ENCODE measurements around the gene MYCN.
"Not testable (repeated sequence)": the region's sequence is repeated elsewhere in the genome, so short reads cannot be mapped to it uniquely, and the experiment has no call there.

Gene MYCN

DNA sequence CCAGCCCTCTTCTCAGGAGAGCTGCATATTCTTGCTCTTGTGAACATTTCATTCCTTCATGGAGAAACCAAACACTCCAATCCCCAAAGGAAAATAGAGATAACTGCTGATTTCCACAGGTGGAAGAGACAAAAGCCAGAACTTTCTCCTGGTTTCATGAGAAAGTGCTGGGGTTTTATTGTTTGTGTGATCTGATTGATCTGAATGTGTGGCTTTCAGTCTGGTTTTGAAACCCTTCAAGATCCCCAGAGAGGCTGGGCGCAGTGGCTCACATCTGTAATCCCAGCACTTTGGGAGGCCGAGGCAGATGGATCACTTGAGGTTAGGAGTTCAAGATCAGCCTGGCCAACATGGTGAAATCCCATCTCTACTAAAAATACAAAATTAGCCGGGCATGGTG is 11.3 kb upstream of the MYCN start:
- not testable (repeated sequence) for H3K23ac ChIP-seq (ENCODE audit: low read length in 2 of 2); H4K91ac ChIP-seq (ENCODE audit: low read length); H2BK15ac ChIP-seq (ENCODE audit: low read depth, poor library complexity, severe bottlenecking); H3K79me1 ChIP-seq (replicated peaks; ENCODE audit: low read length, poor library complexity, severe bottlenecking); H3K9me3 ChIP-seq (ENCODE audit: control insufficient read depth, low read length); H3K18ac ChIP-seq (ENCODE audit: low read depth in 1 of 2, low read length in 2 of 2); H2BK5ac ChIP-seq (ENCODE audit: low read depth, low read length, poor library complexity, severe bottlenecking); H2AFZ ChIP-seq (ENCODE audit: low read depth, low read length); H3K14ac ChIP-seq (ENCODE audit: low read length in 2 of 2); DNase-seq; H3K36me3 ChIP-seq (ENCODE audit: control insufficient read depth in 1 of 2, insufficient read depth in 2 of 2, low read depth in 1 of 2, low read length in 2 of 2); H3K27ac ChIP-seq (ENCODE audit: low read length, poor library complexity, severe bottlenecking); H3K4me1 ChIP-seq (ENCODE audit: control insufficient read depth, insufficient read depth, low read depth, low read length); H2BK120ac ChIP-seq (ENCODE audit: low read depth, low read length); H3K4me2 ChIP-seq (ENCODE audit: low read length, poor library complexity, severe bottlenecking); H3K4ac ChIP-seq (ENCODE audit: low read depth in 1 of 2, low read length in 2 of 2); H2AK5ac ChIP-seq (ENCODE audit: low read length, severe bottlenecking); H3K4me3 ChIP-seq (ENCODE audit: insufficient read depth in 1 of 2, low read depth in 1 of 2, low read length in 2 of 2); H3K9ac ChIP-seq (ENCODE audit: low read length); H2BK12ac ChIP-seq (ENCODE audit: low read length in 2 of 2); H4K8ac ChIP-seq (ENCODE audit: low read length)
- peaks cover 8 to 12% of the 10 kb centered on the region in 2 experiments for H3K27me3 ChIP-seq (ENCODE audit: control insufficient read depth in 1 of 2, insufficient read depth in 1 of 2, low read length in 2 of 2)
- WGBS: 74% methylated on average over 3 of the region's 3 CpGs

DNA sequence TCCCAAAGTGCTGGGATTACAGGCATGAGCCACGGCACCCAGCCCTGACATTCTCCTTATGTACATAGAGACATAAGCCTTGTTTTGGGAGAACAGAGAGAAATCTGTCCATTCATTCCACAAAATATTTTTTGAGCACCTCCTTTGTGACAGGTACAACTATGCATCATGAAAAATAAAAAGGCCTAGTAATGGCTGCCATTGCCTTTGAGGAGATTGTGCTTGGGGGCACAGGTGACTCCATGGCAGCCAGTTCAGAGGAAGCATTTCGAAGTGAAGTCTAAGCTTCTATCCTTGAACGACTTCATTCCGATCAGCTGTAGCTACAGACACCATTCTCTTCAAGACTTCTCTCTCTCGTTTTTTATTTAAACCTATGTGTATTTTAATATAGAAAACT is 10.5 kb upstream of the MYCN start:
- Histone ChIP-seq H3K4me1 (ENCODE audit: control insufficient read depth, insufficient read depth, low read depth, low read length) (no peaks in the 10 kb centered on the region), H2AK5ac (ENCODE audit: low read length, severe bottlenecking) (no peak overlapping the region), H3K4me3 (ENCODE audit: insufficient read depth in 1 of 2, low read depth in 1 of 2, low read length in 2 of 2) (no peak overlapping the region), H3K9me3 (ENCODE audit: control insufficient read depth, low read length) (no peaks in the 10 kb centered on the region), H3K14ac (ENCODE audit: low read length in 2 of 2) (no peak overlapping the region), H3K27me3 (ENCODE audit: control insufficient read depth in 1 of 2, insufficient read depth in 1 of 2, low read length in 2 of 2) (peaks cover 10 to 11% of the 10 kb centered on the region in 2 experiments), H3K79me1 (replicated peaks; ENCODE audit: low read length, poor library complexity, severe bottlenecking) (no peaks in the 10 kb centered on the region), H3K27ac (ENCODE audit: low read length, poor library complexity, severe bottlenecking) (no peak overlapping the region), H2AFZ (ENCODE audit: low read depth, low read length) (no peak overlapping the region), H4K8ac (ENCODE audit: low read length) (no peak overlapping the region), H3K4ac (ENCODE audit: low read depth in 1 of 2, low read length in 2 of 2) (no peak overlapping the region), H4K91ac (ENCODE audit: low read length) (no peak overlapping the region), H3K18ac (ENCODE audit: low read depth in 1 of 2, low read length in 2 of 2) (no peak overlapping the region), H3K36me3 (ENCODE audit: control insufficient read depth in 1 of 2, insufficient read depth in 2 of 2, low read depth in 1 of 2, low read length in 2 of 2) (no peaks in the 10 kb centered on the region), H3K9ac (ENCODE audit: low read length) (no peak overlapping the region), H2BK12ac (ENCODE audit: low read length in 2 of 2) (no peak overlapping the region), H2BK15ac (ENCODE audit: low read depth, poor library complexity, severe bottlenecking) (no peak overlapping the region), H2BK5ac (ENCODE audit: low read depth, low read length, poor library complexity, severe bottlenecking) (no peak overlapping the region), H3K23ac (ENCODE audit: low read length in 2 of 2) (no peak overlapping the region), H2BK120ac (ENCODE audit: low read depth, low read length) (no peak overlapping the region), H3K4me2 (ENCODE audit: low read length, poor library complexity, severe bottlenecking) (no peak overlapping the region)
- WGBS: no CpG with 5 or more reads among the region's 5 CpGs
- DNase-seq: no peak

DNA sequence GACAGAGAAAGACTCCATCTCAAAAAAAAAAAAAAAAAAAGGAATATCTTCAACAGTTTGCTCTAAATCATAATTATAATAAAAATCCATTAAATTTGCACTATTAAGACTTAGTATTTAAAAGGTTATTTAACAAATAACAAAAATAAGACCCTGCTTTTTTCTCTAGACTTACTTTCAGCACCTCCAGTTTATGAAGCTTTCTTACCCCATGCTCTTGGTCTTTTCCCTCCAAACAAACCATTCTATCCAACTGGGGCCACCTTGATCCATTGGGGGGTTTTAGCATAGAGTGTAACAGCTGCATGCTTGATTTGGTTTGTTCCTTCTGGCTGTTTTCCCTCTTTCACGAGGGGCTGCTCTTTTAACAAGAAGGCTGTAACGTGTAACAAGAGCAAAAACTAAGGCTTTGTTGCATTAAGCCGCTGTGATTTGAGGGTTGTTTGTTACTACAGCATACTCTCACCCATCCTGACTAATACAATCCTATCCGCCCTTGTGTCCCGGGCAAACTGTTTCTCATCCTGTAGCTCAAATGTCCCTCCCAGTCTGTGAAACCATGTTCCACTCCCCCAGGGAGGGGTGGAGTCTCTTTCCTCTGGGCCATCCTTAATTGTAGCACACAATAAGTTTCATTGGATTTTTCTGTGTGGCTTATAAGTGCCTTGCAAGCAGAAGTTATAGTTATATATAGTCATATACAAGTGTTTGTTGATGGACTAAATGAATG is 9.6 kb upstream of the MYCN start:
- Histone ChIP-seq H3K9me3 (ENCODE audit: control insufficient read depth, low read length) (no peaks in the 10 kb centered on the region), H3K4ac (ENCODE audit: low read depth in 1 of 2, low read length in 2 of 2) (no peak overlapping the region), H3K4me1 (ENCODE audit: control insufficient read depth, insufficient read depth, low read depth, low read length) (no peaks in the 10 kb centered on the region), H2BK15ac (ENCODE audit: low read depth, poor library complexity, severe bottlenecking) (no peak overlapping the region), H3K27me3 (ENCODE audit: control insufficient read depth in 1 of 2, insufficient read depth in 1 of 2, low read length in 2 of 2) (peaks cover 9 to 10% of the 10 kb centered on the region in 2 experiments), H4K91ac (ENCODE audit: low read length) (no peak overlapping the region), H2BK120ac (ENCODE audit: low read depth, low read length) (no peak overlapping the region), H3K18ac (ENCODE audit: low read depth in 1 of 2, low read length in 2 of 2) (no peak overlapping the region), H2BK5ac (ENCODE audit: low read depth, low read length, poor library complexity, severe bottlenecking) (no peak overlapping the region), H3K79me1 (replicated peaks; ENCODE audit: low read length, poor library complexity, severe bottlenecking) (no peaks in the 10 kb centered on the region), H3K4me3 (ENCODE audit: insufficient read depth in 1 of 2, low read depth in 1 of 2, low read length in 2 of 2) (no peak overlapping the region), H3K4me2 (ENCODE audit: low read length, poor library complexity, severe bottlenecking) (no peak overlapping the region), H4K8ac (ENCODE audit: low read length) (no peak overlapping the region), H3K23ac (ENCODE audit: low read length in 2 of 2) (no peak overlapping the region), H2AK5ac (ENCODE audit: low read length, severe bottlenecking) (no peak overlapping the region), H2BK12ac (ENCODE audit: low read length in 2 of 2) (no peak overlapping the region), H3K36me3 (ENCODE audit: control insufficient read depth in 1 of 2, insufficient read depth in 2 of 2, low read depth in 1 of 2, low read length in 2 of 2) (no peaks in the 10 kb centered on the region), H3K14ac (ENCODE audit: low read length in 2 of 2) (no peak overlapping the region), H2AFZ (ENCODE audit: low read depth, low read length) (no peak overlapping the region), H3K27ac (ENCODE audit: low read length, poor library complexity, severe bottlenecking) (no peak overlapping the region), H3K9ac (ENCODE audit: low read length) (no peak overlapping the region)
- no peak for DNase-seq
- WGBS: 90% methylated on average over 3 of the region's 5 CpGs

DNA sequence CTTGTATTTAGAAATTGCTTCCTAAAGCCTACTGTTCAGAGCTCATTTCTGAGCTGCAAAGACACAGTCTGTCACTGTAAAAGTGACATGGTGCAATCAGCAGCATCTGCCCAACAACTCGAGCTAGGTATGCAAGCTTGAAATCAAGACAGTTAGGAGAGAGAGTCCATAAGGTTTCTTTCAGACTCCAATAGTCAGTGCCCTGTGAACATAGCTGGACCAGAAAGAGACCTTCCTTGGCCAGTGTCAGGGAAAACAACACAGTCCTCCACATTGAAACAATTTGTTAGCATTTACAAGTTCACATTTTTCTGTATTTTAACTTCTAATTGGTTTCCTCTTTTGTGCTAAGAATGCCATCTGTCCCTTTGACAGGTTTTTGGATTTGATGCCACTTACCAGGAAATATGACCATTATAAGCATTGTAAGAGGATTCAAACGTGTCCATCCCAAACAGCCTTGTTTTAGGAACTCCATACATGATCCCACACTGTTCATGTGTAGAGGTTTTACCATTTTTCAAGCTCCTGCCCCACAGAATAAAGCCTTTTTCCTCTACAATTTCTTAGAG is 8.9 kb upstream of the MYCN start:
- Histone ChIP-seq H3K79me1 (replicated peaks; ENCODE audit: low read length, poor library complexity, severe bottlenecking) (no peaks in the 10 kb centered on the region), H2BK12ac (ENCODE audit: low read length in 2 of 2) (no peak overlapping the region), H3K14ac (ENCODE audit: low read length in 2 of 2) (no peak overlapping the region), H4K91ac (ENCODE audit: low read length) (no peak overlapping the region), H3K23ac (ENCODE audit: low read length in 2 of 2) (no peak overlapping the region), H4K8ac (ENCODE audit: low read length) (no peak overlapping the region), H3K4me2 (ENCODE audit: low read length, poor library complexity, severe bottlenecking) (no peak overlapping the region), H3K27me3 (ENCODE audit: control insufficient read depth in 1 of 2, insufficient read depth in 1 of 2, low read length in 2 of 2) (peaks cover 9 to 12% of the 10 kb centered on the region in 2 experiments), H2BK5ac (ENCODE audit: low read depth, low read length, poor library complexity, severe bottlenecking) (no peak overlapping the region), H2BK120ac (ENCODE audit: low read depth, low read length) (no peak overlapping the region), H3K4me3 (ENCODE audit: insufficient read depth in 1 of 2, low read depth in 1 of 2, low read length in 2 of 2) (no peak overlapping the region), H2AFZ (ENCODE audit: low read depth, low read length) (no peak overlapping the region), H3K4me1 (ENCODE audit: control insufficient read depth, insufficient read depth, low read depth, low read length) (no peaks in the 10 kb centered on the region), H3K27ac (ENCODE audit: low read length, poor library complexity, severe bottlenecking) (no peak overlapping the region), H3K36me3 (ENCODE audit: control insufficient read depth in 1 of 2, insufficient read depth in 2 of 2, low read depth in 1 of 2, low read length in 2 of 2) (no peaks in the 10 kb centered on the region), H3K4ac (ENCODE audit: low read depth in 1 of 2, low read length in 2 of 2) (no peak overlapping the region), H3K9ac (ENCODE audit: low read length) (no peak overlapping the region), H2AK5ac (ENCODE audit: low read length, severe bottlenecking) (no peak overlapping the region), H2BK15ac (ENCODE audit: low read depth, poor library complexity, severe bottlenecking) (no peak overlapping the region), H3K9me3 (ENCODE audit: control insufficient read depth, low read length) (no peaks in the 10 kb centered on the region), H3K18ac (ENCODE audit: low read depth in 1 of 2, low read length in 2 of 2) (no peak overlapping the region)
- DNase-seq: no peak
- WGBS: 40% methylated on average over 2 of the region's 2 CpGs

Data from mesenchymal stem cell (in vitro differentiated cells and primary cell).